ENCODE results near the gene CA5B.
A peak's percentile ranks its signal among the peaks of the same experiment; 100 is the strongest.

The CA5B gene, protein sequence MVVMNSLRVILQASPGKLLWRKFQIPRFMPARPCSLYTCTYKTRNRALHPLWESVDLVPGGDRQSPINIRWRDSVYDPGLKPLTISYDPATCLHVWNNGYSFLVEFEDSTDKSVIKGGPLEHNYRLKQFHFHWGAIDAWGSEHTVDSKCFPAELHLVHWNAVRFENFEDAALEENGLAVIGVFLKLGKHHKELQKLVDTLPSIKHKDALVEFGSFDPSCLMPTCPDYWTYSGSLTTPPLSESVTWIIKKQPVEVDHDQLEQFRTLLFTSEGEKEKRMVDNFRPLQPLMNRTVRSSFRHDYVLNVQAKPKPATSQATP

DNA sequence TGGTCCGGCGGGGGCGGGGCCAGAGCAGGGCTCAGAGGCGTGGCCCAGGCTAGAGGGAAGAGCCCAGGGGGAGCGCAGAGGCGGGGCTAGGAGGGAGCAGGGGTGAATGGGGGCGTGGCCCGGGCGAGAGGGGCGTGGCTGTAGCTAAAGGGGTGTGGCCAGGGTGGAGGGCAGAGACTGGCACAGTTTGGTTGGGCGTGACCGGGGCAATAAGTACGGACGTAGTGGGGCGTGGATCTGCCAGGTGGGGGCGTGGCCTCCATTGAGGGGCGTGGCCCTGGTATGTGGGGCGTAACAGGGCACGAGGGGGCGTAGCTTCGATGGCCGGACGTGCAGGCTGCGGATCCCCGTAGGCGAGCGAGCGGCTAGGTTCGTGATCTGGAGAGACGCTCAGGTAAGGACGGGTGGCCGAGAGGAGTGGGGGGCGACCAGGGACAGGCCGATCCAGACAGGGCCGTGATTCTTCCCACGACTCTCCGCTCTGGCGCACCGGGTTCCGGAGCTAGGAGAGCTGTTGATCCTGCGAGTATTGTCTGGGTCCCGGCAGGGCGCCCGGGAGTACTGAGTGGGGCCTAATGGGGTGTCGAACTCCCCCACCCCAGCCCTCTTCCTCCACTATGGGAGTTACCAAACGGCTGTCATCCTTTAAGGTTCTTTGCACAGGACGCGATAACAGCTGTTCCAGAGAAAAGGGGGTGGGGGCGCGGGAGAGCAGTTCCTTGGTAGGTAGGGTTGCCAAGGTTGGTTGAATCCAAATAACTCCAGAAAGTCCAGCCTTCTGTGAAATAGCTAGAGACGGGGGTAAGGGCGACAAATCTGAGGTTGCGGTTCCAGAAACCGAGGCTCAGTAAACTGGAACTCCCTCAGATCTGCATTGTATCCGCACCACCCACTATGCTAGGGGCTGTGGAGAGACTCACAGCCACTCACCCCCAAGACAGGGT, at the start of gene CA5B:
TSS of gene CA5B (plus strand) at position 312 of the 944 bp plus-strand sequence. CDS start 11,754 bp downstream, outside the sequence.
- no peak within 1 kb of the TSS for H3K27ac ChIP-seq (ENCODE audit: low read depth, low read length, poor library complexity, severe bottlenecking)
- H2AFZ ChIP-seq (ENCODE audit: low read length): no peak within 1 kb of the TSS
- H4K20me1 ChIP-seq (ENCODE audit: insufficient read depth, low read length): no peaks in the 10 kb centered on the region
- peak within 1 kb of the TSS; percentile 73 for H3K4me2 ChIP-seq (ENCODE audit: low read length)
- H3K4me1 ChIP-seq (ENCODE audit: insufficient read depth, low read length, severe bottlenecking): peaks cover 13% of the 10 kb centered on the region
- peak within 1 kb of the TSS; percentile 63 for H3K4me3 ChIP-seq (ENCODE audit: low read depth, low read length, poor library complexity, severe bottlenecking)
- peak within 1 kb of the TSS; percentile 37; the same call in 1 of the 2 replicates for H3K9ac ChIP-seq (ENCODE audit: low read length)
- H3K9me3 ChIP-seq (ENCODE audit: low read length): no peaks in the 10 kb centered on the region
- TF ChIP-seq, protein P1, sequence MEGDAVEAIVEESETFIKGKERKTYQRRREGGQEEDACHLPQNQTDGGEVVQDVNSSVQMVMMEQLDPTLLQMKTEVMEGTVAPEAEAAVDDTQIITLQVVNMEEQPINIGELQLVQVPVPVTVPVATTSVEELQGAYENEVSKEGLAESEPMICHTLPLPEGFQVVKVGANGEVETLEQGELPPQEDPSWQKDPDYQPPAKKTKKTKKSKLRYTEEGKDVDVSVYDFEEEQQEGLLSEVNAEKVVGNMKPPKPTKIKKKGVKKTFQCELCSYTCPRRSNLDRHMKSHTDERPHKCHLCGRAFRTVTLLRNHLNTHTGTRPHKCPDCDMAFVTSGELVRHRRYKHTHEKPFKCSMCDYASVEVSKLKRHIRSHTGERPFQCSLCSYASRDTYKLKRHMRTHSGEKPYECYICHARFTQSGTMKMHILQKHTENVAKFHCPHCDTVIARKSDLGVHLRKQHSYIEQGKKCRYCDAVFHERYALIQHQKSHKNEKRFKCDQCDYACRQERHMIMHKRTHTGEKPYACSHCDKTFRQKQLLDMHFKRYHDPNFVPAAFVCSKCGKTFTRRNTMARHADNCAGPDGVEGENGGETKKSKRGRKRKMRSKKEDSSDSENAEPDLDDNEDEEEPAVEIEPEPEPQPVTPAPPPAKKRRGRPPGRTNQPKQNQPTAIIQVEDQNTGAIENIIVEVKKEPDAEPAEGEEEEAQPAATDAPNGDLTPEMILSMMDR (IDR thresholded peaks at IDR 0.05; ENCODE audit: low read length): no peak
- TF ChIP-seq EZH2 (IDR thresholded peaks at IDR 0.05; ENCODE audit: borderline replicate concordance, low read length): no peak
- no peaks in the 10 kb centered on the region for H3F3A ChIP-seq (ENCODE audit: insufficient read depth, low read length)
- H3K79me2 ChIP-seq (ENCODE audit: insufficient read depth, low read length): no peaks in the 10 kb centered on the region
- no peaks in the 10 kb centered on the region for H3K27me3 ChIP-seq (ENCODE audit: insufficient read depth, low read length)
- H3K36me3 ChIP-seq (ENCODE audit: insufficient read depth, low read length): no peaks in the 10 kb centered on the region
- no peaks in the 10 kb centered on the region for H3K9me2 ChIP-seq (ENCODE audit: low read depth, low read length)

DNA sequence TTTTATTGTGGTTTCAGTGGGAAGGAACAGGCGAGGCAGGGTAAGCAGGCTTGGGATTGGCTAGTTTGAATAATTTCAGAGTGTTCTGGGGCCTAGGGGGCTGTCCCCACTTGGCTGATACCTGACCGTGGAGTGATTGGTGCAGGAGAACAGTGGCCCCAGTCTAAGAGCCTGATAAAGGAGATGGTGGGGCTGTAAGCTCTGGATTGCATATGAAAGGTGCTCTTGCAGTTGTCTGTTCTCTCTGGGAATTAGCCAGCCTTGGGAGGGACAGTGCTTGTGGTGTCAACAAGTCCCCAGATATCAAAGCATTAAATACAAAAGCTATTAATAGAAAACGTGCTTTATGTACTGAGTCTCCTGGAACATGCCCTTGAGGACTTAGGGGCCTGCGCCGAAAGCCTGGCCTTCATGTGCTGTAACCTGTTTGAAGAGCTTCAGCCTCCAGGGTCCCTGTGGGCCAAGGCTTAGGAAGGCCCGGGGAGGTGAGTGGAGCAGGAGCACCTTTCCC, 43.1 kb upstream of the CA5B start:
- Histone ChIP-seq H3K27me3 (ENCODE audit: insufficient read depth, low read length) (no peaks in the 10 kb centered on the region), H3K9me2 (ENCODE audit: low read depth, low read length) (no peaks in the 10 kb centered on the region), H3K9ac (ENCODE audit: low read length) (no peak overlapping the region), H2AFZ (ENCODE audit: low read length) (no peak overlapping the region), H3F3A (ENCODE audit: insufficient read depth, low read length) (no peaks in the 10 kb centered on the region), H3K4me1 (ENCODE audit: insufficient read depth, low read length, severe bottlenecking) (no peaks in the 10 kb centered on the region), H3K9me3 (ENCODE audit: low read length) (no peaks in the 10 kb centered on the region), H3K36me3 (ENCODE audit: insufficient read depth, low read length) (peaks cover 7% of the 10 kb centered on the region; the same call in 1 of the 2 replicates), H3K27ac (ENCODE audit: low read depth, low read length, poor library complexity, severe bottlenecking) (no peak overlapping the region), H3K4me2 (ENCODE audit: low read length) (no peak overlapping the region), H3K4me3 (ENCODE audit: low read depth, low read length, poor library complexity, severe bottlenecking) (no peak overlapping the region), H3K79me2 (ENCODE audit: insufficient read depth, low read length) (no peaks in the 10 kb centered on the region), H4K20me1 (ENCODE audit: insufficient read depth, low read length) (no peaks in the 10 kb centered on the region)
- TF ChIP-seq, protein P1 (IDR thresholded peaks at IDR 0.05; ENCODE audit: low read length): no peak
- TF ChIP-seq EZH2 (IDR thresholded peaks at IDR 0.05; ENCODE audit: borderline replicate concordance, low read length): no peak

DNA sequence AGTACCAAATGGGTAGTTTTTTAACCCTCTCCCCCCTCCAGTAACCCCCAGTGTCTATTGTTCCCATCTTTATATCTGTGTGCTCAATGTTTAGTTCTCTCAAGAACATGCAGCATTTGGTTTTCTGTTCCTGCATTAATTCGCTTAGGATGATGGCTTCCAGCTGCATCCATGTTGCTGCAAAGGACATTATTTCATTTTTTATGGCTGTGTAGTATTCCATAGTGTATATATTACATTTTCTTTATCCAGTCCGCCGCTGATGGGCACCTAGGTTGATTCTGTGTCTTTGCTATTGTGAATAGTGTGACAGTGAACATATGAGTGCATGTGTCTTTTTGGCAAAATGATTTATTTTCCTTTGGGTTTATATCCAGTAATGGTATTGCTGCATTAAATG, 41.6 kb upstream of the CA5B start:
- no peak overlapping the region for H3K4me3 ChIP-seq (ENCODE audit: low read depth, low read length, poor library complexity, severe bottlenecking)
- no peaks in the 10 kb centered on the region for H3K27me3 ChIP-seq (ENCODE audit: insufficient read depth, low read length)
- peaks cover 7% of the 10 kb centered on the region; the same call in 1 of the 2 replicates for H3K36me3 ChIP-seq (ENCODE audit: insufficient read depth, low read length)
- H3K9me2 ChIP-seq (ENCODE audit: low read depth, low read length): no peaks in the 10 kb centered on the region
- H3K79me2 ChIP-seq (ENCODE audit: insufficient read depth, low read length): no peaks in the 10 kb centered on the region
- H3K9me3 ChIP-seq (ENCODE audit: low read length): no peaks in the 10 kb centered on the region
- H3K9ac ChIP-seq (ENCODE audit: low read length): no peak overlapping the region
- H4K20me1 ChIP-seq (ENCODE audit: insufficient read depth, low read length): no peaks in the 10 kb centered on the region
- no peaks in the 10 kb centered on the region for H3K4me1 ChIP-seq (ENCODE audit: insufficient read depth, low read length, severe bottlenecking)
- no peak overlapping the region for H2AFZ ChIP-seq (ENCODE audit: low read length)
- no peak overlapping the region for H3K4me2 ChIP-seq (ENCODE audit: low read length)
- H3F3A ChIP-seq (ENCODE audit: insufficient read depth, low read length): no peaks in the 10 kb centered on the region
- no peak overlapping the region for H3K27ac ChIP-seq (ENCODE audit: low read depth, low read length, poor library complexity, severe bottlenecking)
- no peak for TF ChIP-seq EZH2 (IDR thresholded peaks at IDR 0.05; ENCODE audit: borderline replicate concordance, low read length)

All from OCI-LY1 (cell line).